ENCODE measurements around the gene EXOSC10. TPM values are rescaled to one million over a fixed set of nuclear protein-coding genes. Genes with fewer than 3 reads are reported as not detected.
A peak's percentile ranks its signal among the peaks of the same experiment; 100 is the strongest.

Gene EXOSC10
- total and polyA plus RNA-seq, 2 of the 13 experiments (the other 11 are each of a cell fraction or from before 2014, with no cell fraction given): 48.4 to 67.6 TPM

DNA sequence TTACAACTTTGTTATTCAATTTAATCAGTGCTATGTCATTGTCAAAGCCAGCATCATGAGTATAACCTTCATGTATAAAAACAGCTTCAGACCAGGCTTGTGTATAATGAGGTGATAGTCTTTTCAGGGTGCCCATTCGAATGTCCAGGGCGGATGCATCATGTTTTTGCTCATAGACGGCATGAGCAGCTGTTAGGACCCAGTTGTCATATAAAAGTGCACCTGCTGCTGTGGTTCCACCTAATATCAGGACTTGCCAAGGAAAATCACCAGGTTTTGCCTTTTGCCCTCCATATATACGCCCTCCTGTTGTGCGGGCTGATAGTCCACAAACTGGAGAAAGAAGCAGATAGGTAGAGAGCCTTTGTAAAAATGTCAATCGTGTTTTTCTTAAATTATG lies 72.4 kb downstream of the EXOSC10 start:
- Histone ChIP-seq H3K9ac (ENCODE audit: insufficient read depth, low read depth, low read length) (no peak overlapping the region), H3K27ac (ENCODE audit: extremely low read length, insufficient read depth, low read length) (no peak overlapping the region), H4K20me1 (ENCODE audit: insufficient read depth, low read length) (no peaks in the 10 kb centered on the region; the same call in 1 of the 2 replicates), H3K4me1 (ENCODE audit: insufficient read depth, low read length) (no peaks in the 10 kb centered on the region), H3K4me3 (replicated peaks in 1 of 3; ENCODE audit: insufficient read depth in 1 of 3, low read depth in 2 of 3, low read length in 3 of 3) (no peak overlapping the region), H3K9me3 (ENCODE audit: low read length) (no peaks in the 10 kb centered on the region), H3K27me3 (ENCODE audit: control insufficient read depth in 1 of 2, insufficient read depth in 2 of 2, low read length in 2 of 2) (no peaks in the 10 kb centered on the region), H3K36me3 (replicated peaks in 1 of 2; ENCODE audit: control insufficient read depth in 1 of 2, insufficient read depth in 2 of 2, low read length in 2 of 2) (peaks cover 4 to 37% of the 10 kb centered on the region in 2 experiments), H3K79me2 (ENCODE audit: insufficient read depth, low read length) (no peaks in the 10 kb centered on the region), H3K4me2 (ENCODE audit: low read depth, low read length) (no peak overlapping the region), H2AFZ (ENCODE audit: low read length) (no peak overlapping the region)
- in situ Hi-C loops (cut with HindIII; ENCODE audit: extremely low pct_ligation_motif_present, low pct_unique_long_range_greater_than_20kb) (loop anchor here (25.0 kb wide), 1 partner anchor 610 kb away; no protein-coding TSS in a partner anchor), intact Hi-C loops (cut with micrococcal nuclease; ENCODE audit: unreplicated experiment) (no loop called here)
- 96% methylated on average over 6 of the region's 6 CpGs for WGBS (ENCODE audit: low lambda C conversion rate)
- TF ChIP-seq SMYD3 (CRISPR knock-in tag; IDR thresholded peaks at IDR 0.05): no peak
- 0 out of 4 replicates have a peak, but pooled peaks of 1 of the 2 experiments have one; percentile 18 for TF ChIP-seq POLR2A (IDR thresholded peaks at IDR 0.05; ENCODE audit: insufficient read depth in 1 of 2, low read depth in 2 of 2, low read length in 2 of 2)
- peak; percentile 15 for TF ChIP-seq RBM22 (optimal IDR thresholded peaks at IDR 0.05; ENCODE audit: low read length)
- 0 out of 2 replicates have a peak, but pooled peaks have one; percentile 14 for TF ChIP-seq POLR2AphosphoS2 (IDR thresholded peaks at IDR 0.05; ENCODE audit: low read depth, low read length)
- ChIA-PET POLR2A (no interaction called here), CTCF (ENCODE audit: low intra/inter-chr PET ratio, low total read pairs) (no interaction called here)
- FAIRE-seq (no peak), DNase-seq (ENCODE audit: low spot score) (no peak), ATAC-seq (no peak)
- BruUV-seq (replicated peaks): no TSS peak

DNA sequence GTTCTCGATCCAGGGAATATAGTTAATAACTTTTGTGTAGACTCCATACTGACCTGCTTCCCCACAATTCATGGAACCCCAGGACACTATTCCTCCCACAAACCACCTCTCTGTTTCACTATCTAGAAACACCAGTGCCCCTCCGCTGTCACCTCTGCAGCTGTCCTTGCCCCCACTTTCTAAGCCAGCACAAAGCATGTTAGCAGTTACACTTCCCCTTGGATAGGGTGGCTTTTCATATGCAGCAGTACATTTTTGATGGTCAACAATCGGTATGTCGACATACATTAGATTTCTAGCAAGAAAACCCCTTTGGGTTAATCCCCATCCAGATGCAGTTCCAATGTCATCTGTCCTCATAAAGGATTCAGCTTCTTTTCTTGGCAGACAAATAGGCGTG lies 72.8 kb downstream of the EXOSC10 start:
- Histone ChIP-seq H3K9me3 (ENCODE audit: low read length) (no peaks in the 10 kb centered on the region), H3K79me2 (ENCODE audit: insufficient read depth, low read length) (no peaks in the 10 kb centered on the region), H3K36me3 (replicated peaks in 1 of 2; ENCODE audit: control insufficient read depth in 1 of 2, insufficient read depth in 2 of 2, low read length in 2 of 2) (peaks cover 6 to 41% of the 10 kb centered on the region in 2 experiments), H2AFZ (ENCODE audit: low read length) (no peak overlapping the region), H3K4me3 (replicated peaks in 1 of 3; ENCODE audit: insufficient read depth in 1 of 3, low read depth in 2 of 3, low read length in 3 of 3) (no peak overlapping the region), H3K27me3 (ENCODE audit: control insufficient read depth in 1 of 2, insufficient read depth in 2 of 2, low read length in 2 of 2) (no peaks in the 10 kb centered on the region), H3K9ac (ENCODE audit: insufficient read depth, low read depth, low read length) (no peak overlapping the region), H4K20me1 (ENCODE audit: insufficient read depth, low read length) (no peaks in the 10 kb centered on the region; the same call in 1 of the 2 replicates), H3K4me1 (ENCODE audit: insufficient read depth, low read length) (no peaks in the 10 kb centered on the region), H3K4me2 (ENCODE audit: low read depth, low read length) (no peak overlapping the region), H3K27ac (ENCODE audit: extremely low read length, insufficient read depth, low read length) (no peak overlapping the region)
- ChIA-PET CTCF (ENCODE audit: low intra/inter-chr PET ratio, low total read pairs) (no interaction called here), POLR2A (no interaction called here)
- WGBS (ENCODE audit: low lambda C conversion rate): 97% methylated on average over 5 of the region's 5 CpGs
- in situ Hi-C loops (cut with HindIII; ENCODE audit: extremely low pct_ligation_motif_present, low pct_unique_long_range_greater_than_20kb): loop anchor here (25.0 kb wide), 1 partner anchor 610 kb away; no protein-coding TSS in a partner anchor
- intact Hi-C loops (cut with micrococcal nuclease; ENCODE audit: unreplicated experiment): no loop called here
- FAIRE-seq: no peak
- ATAC-seq: no peak; the same call in 2 of the 3 replicates
- BruUV-seq (replicated peaks): no TSS peak
- no peak for DNase-seq (ENCODE audit: low spot score)
- peak; percentile 13 for TF ChIP-seq RBM22 (optimal IDR thresholded peaks at IDR 0.05; ENCODE audit: low read length)
- TF ChIP-seq DMAP1 (CRISPR knock-in tag; IDR thresholded peaks at IDR 0.05): no peak
- no peak for TF ChIP-seq TOPORS (CRISPR knock-in tag; IDR thresholded peaks at IDR 0.05)
- no peak for TF ChIP-seq ZBTB42 (CRISPR knock-in tag; IDR thresholded peaks at IDR 0.05)
- TF ChIP-seq TRAFD1 (CRISPR knock-in tag; IDR thresholded peaks at IDR 0.05; ENCODE audit: borderline replicate concordance): no peak
- no peak for TF ChIP-seq ZIK1 (CRISPR knock-in tag; IDR thresholded peaks at IDR 0.05; ENCODE audit: borderline replicate concordance, low read depth)
- no peak for TF ChIP-seq ZNF788 (CRISPR knock-in tag; IDR thresholded peaks at IDR 0.05; ENCODE audit: borderline replicate concordance)
- TF ChIP-seq, protein P1, sequence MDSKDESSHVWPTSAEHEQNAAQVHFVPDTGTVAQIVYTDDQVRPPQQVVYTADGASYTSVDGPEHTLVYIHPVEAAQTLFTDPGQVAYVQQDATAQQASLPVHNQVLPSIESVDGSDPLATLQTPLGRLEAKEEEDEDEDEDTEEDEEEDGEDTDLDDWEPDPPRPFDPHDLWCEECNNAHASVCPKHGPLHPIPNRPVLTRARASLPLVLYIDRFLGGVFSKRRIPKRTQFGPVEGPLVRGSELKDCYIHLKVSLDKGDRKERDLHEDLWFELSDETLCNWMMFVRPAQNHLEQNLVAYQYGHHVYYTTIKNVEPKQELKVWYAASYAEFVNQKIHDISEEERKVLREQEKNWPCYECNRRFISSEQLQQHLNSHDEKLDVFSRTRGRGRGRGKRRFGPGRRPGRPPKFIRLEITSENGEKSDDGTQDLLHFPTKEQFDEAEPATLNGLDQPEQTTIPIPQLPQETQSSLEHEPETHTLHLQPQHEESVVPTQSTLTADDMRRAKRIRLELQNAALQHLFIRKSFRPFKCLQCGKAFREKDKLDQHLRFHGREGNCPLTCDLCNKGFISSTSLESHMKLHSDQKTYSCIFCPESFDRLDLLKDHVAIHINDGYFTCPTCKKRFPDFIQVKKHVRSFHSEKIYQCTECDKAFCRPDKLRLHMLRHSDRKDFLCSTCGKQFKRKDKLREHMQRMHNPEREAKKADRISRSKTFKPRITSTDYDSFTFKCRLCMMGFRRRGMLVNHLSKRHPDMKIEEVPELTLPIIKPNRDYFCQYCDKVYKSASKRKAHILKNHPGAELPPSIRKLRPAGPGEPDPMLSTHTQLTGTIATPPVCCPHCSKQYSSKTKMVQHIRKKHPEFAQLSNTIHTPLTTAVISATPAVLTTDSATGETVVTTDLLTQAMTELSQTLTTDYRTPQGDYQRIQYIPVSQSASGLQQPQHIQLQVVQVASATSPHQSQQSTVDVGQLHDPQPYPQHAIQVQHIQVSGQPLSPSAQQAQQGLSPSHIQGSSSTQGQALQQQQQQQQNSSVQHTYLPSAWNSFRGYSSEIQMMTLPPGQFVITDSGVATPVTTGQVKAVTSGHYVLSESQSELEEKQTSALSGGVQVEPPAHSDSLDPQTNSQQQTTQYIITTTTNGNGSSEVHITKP (CRISPR knock-in tag; IDR thresholded peaks at IDR 0.05; ENCODE audit: low read depth): no peak
- TF ChIP-seq CBX2 (IDR thresholded peaks at IDR 0.05; ENCODE audit: low read depth, low read length): no peak
- TF ChIP-seq CBX2 (CRISPR knock-in tag; IDR thresholded peaks at IDR 0.05; ENCODE audit: low read depth): no peak
- no peak for TF ChIP-seq NFE2 (CRISPR knock-in tag; IDR thresholded peaks at IDR 0.05)
- no peak for TF ChIP-seq ZNF552 (CRISPR knock-in tag; IDR thresholded peaks at IDR 0.05; ENCODE audit: borderline replicate concordance)

Measured in HepG2 (cell line).